Upper lobe of left lung (tissue), 6 donors: Measurements from ENCODE around the gene SORD. TPM values are rescaled to one million over a fixed set of nuclear protein-coding genes. Genes with fewer than 3 reads are reported as not detected.

Source experiments
- ATAC-seq, 2 donors: fragments of 200-7000 bp; cut with Tn5 transposase; one replicate each; pipeline ENCODE4 v1.9.1; 2022; ENCODE audit warnings: mild to moderate bottlenecking in 2 of 2, moderate library complexity in 2 of 2; ENCODE audit not compliant: low FRiP score in 2 of 2
- DNase-seq, 2 donors: peaks; one replicate each; pipeline ENCODE4 v3.0.0-alpha.2; 2019 to 2020
- H3K27ac ChIP-seq, 4 donors: fragments of 200-600 bp; sonication (generic); one replicate each; pipeline ENCODE4 v1.5.1; 2016 to 2019
- H3K27me3 ChIP-seq, 4 donors: fragments of 200-600 bp; sonication (generic); one replicate each; pipeline ENCODE4 v1.5.1; 2017 to 2019
- H3K36me3 ChIP-seq, 4 donors: fragments of 200-600 bp; sonication (generic); one replicate each; pipeline ENCODE4 v1.5.1; 2016 to 2019
- H3K4me1 ChIP-seq, 4 donors: fragments of 200-600 bp; sonication (generic); one replicate each; pipeline ENCODE4 v1.5.1; 2018 to 2019
- H3K4me3 ChIP-seq, 4 donors: fragments of 200-600 bp; sonication (generic); one replicate each; pipeline ENCODE4 v1.5.1; 2017 to 2019; ENCODE audit warnings: mild to moderate bottlenecking in 2 of 4, moderate library complexity in 1 of 4
- H3K9me3 ChIP-seq, 4 donors: fragments of 200-600 bp; sonication (generic); one replicate each; pipeline ENCODE4 v1.5.1; 2018 to 2019
- EP300 ChIP-seq, 4 donors: sonication (generic); formaldehyde crosslinking; IDR thresholded peaks; one replicate each; pipeline ENCODE4 v1.5.1; 2017; ENCODE audit warnings: antibody characterized with exemption in 4 of 4, control low read depth in 2 of 4
- POLR2A ChIP-seq, 4 donors: fragments of 450-650 bp; IDR thresholded peaks; one replicate each; pipeline ENCODE4 v1.5.1; 2016 to 2017; ENCODE audit warnings: antibody characterized with exemption in 4 of 4, mild to moderate bottlenecking in 2 of 4
- POLR2AphosphoS5 ChIP-seq, 2 donors: sonication (generic); formaldehyde crosslinking; IDR thresholded peaks; one replicate each; pipeline ENCODE4 v1.5.1; 2017; ENCODE audit warnings: antibody characterized with exemption in 2 of 2
- WGBS, 2 donors: methylation state at CpG; one replicate each; pipeline ENCODE4 v1.1.5; 2017 to 2018; 5-methylcytosine and 5-hydroxymethylcytosine counted together
- total RNA-seq, 6 donors: library from RNA; depleted of rRNA in 4 of 6; stranded (reverse); fragments of >200 nt in 4 of 6; gene quantifications; one replicate each; pipeline versions ENCODE4 v1.1.0 to v1.2.1, GENCODE V29; 2016 to 2021
- TF ChIP-seq, protein P1 (sequence below), 6 experiments: fragments of 450-650 bp in 4 of 6; fragments of 200-600 bp in 2 of 6; sonication (generic) in 2 of 6; IDR thresholded peaks; one replicate each; pipeline ENCODE4 v1.5.1; 2016 to 2019; ENCODE audit warnings: antibody characterized with exemption in 6 of 6
- donor health status: DM: no; HTN: no; CAD: no; lungs with moderate emphysema.
- donor health status: DM: no; HTN: yes; CAD: no; lungs with severe emphysema.

SORD gene
- total RNA-seq, 6 donors from 2014 or later, result 4.6 to 11.5 (median 9.3) TPM

DNA sequence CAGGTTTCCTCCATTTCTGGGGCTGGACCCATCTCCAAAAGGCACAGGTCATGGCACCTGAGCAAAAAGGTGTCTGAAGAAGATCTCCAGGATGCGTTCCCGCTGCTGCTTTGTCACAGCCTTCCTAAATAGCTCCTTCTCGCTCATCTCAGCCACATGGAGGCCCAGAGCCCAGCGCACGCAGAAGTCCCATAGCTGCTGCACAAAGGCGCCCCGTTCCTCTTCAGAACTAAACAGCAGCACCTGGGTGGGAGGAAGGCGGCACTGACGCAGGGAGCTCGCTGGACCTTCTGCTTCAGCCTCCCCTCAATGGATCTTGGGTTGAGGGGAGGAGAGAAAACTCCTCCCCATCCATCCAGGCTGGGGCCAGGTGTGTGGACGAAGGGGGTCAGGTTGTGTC is 82.6 kb downstream of the SORD start:
- no peak for TF ChIP-seq POLR2AphosphoS5 (IDR thresholded peaks at IDR 0.05)
- no peak for TF ChIP-seq POLR2A (IDR thresholded peaks at IDR 0.05)
- TF ChIP-seq, protein P1, sequence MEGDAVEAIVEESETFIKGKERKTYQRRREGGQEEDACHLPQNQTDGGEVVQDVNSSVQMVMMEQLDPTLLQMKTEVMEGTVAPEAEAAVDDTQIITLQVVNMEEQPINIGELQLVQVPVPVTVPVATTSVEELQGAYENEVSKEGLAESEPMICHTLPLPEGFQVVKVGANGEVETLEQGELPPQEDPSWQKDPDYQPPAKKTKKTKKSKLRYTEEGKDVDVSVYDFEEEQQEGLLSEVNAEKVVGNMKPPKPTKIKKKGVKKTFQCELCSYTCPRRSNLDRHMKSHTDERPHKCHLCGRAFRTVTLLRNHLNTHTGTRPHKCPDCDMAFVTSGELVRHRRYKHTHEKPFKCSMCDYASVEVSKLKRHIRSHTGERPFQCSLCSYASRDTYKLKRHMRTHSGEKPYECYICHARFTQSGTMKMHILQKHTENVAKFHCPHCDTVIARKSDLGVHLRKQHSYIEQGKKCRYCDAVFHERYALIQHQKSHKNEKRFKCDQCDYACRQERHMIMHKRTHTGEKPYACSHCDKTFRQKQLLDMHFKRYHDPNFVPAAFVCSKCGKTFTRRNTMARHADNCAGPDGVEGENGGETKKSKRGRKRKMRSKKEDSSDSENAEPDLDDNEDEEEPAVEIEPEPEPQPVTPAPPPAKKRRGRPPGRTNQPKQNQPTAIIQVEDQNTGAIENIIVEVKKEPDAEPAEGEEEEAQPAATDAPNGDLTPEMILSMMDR (IDR thresholded peaks at IDR 0.05), result no peak
- no peak for TF ChIP-seq EP300 (IDR thresholded peaks at IDR 0.05)
- no peaks in the 10 kb centered on the region for H3K4me1 ChIP-seq
- no peak overlapping the region for H3K4me3 ChIP-seq
- H3K9me3 ChIP-seq, result no peaks in the 10 kb centered on the region
- ATAC-seq (no peak), DNase-seq (no peak)
- no peak overlapping the region for H3K27ac ChIP-seq
- 92 to 97% methylated on average over 7 to 11 of the region's 11 CpGs for WGBS, 2 donors
- no peaks in the 10 kb centered on the region for H3K36me3 ChIP-seq
- H3K27me3 ChIP-seq, result peaks cover 0 to 3% (median 0%) of the 10 kb centered on the region in 4 donors

DNA sequence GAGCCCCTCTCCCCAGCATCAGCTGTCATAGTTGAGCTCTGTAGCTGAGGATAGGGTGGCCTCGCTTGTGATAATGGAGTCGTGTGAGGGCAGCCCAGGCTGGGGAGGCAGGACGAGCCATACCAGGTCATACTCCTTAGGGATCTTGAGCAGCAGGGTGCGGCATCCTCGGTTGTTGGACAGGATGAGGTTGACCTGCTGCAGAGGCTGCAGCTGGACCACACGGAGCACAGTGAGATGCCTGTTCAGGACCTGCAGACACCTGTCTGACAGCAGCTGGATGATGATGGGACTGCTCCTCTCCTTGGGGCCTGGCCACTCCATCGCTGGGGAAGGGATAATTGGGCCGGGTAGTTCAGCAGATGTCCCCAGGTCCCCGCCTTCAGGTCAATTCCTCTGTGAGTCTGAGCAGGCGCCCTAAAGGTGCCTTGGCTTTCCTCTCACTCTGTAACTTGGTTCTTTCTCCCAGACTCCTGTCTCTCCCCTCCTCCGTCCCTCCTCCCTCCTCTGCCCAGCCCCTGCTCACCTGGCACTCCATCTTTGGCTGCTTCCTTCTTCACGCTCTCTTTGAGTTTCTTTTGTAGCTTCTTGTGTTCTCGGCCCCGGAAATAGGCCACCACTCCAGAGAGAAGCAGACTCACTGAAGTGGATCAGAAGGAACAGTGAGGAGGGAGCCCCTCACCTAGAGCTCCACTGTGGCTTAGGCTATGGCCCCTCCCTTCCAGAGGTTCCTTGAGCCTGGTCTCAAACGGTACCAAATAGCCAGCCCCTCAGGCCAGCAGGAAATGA is 83.2 kb downstream of the SORD start:
- Histone ChIP-seq H3K27ac (no peak overlapping the region), H3K4me3 (no peak overlapping the region), H3K27me3 (peaks cover 0 to 3% (median under 1%) of the 10 kb centered on the region in 4 donors), H3K9me3 (no peaks in the 10 kb centered on the region), H3K4me1 (peaks cover 0 to under 1% (median 0%) of the 10 kb centered on the region in 4 donors), H3K36me3 (no peaks in the 10 kb centered on the region)
- TF ChIP-seq, protein P1 (IDR thresholded peaks at IDR 0.05), result no peak
- no peak for TF ChIP-seq POLR2AphosphoS5 (IDR thresholded peaks at IDR 0.05)
- TF ChIP-seq EP300 (IDR thresholded peaks at IDR 0.05), result no peak
- no peak for TF ChIP-seq POLR2A (IDR thresholded peaks at IDR 0.05)
- DNase-seq, result no peak
- 73 to 77% methylated on average over 10 to 15 of the region's 15 CpGs for WGBS, 2 donors
- peak in 1 of 2 donors; percentile 3 for ATAC-seq

DNA sequence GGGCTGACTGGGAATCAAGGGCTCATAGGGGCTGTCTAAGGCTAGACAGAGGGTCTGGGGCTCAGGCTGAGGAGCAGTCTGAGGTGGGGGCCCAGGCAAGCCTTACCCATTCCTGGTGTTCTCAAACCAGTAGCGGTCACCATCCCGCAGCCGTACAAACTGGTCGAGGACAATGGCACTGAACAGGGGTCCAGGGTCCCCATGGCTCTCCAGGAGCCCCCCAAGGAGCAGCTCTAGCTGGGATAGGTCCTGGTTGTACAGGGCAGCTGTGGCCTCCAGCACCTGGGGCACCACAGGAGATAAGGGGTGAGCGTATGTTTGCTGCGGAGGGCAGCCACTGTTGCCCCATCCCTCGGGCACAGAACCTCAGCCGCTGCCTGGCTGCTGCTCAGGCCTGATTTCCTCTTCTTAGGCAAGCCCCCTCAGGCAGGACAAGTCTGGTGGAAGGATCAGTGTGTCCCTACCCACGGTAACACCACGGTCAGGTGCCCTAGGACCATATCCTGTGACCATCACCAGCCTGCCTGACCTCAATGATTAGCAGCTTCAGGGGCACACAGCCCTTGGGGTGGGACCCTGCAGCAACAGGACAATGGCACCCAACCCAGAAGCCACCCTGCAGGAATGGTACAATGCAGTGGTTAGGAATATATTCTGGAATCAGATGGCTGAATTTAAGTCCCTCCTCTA is 85.1 kb downstream of the SORD start:
- DNase-seq, result no peak
- Histone ChIP-seq H3K4me1 (peaks cover 9 to 19% (median 14%) of the 10 kb centered on the region in 4 donors), H3K4me3 (no peak overlapping the region), H3K9me3 (no peaks in the 10 kb centered on the region), H3K27ac (no peak overlapping the region), H3K27me3 (peaks cover 4 to 21% (median 17%) of the 10 kb centered on the region in 4 donors), H3K36me3 (no peaks in the 10 kb centered on the region)
- no peak for ATAC-seq
- TF ChIP-seq POLR2AphosphoS5 (IDR thresholded peaks at IDR 0.05), result no peak
- TF ChIP-seq, protein P1 (IDR thresholded peaks at IDR 0.05), result no peak
- no peak for TF ChIP-seq POLR2A (IDR thresholded peaks at IDR 0.05)
- no peak for TF ChIP-seq EP300 (IDR thresholded peaks at IDR 0.05)
- 93 to 100% methylated on average over 2 to 10 of the region's 10 CpGs for WGBS, 2 donors

DNA sequence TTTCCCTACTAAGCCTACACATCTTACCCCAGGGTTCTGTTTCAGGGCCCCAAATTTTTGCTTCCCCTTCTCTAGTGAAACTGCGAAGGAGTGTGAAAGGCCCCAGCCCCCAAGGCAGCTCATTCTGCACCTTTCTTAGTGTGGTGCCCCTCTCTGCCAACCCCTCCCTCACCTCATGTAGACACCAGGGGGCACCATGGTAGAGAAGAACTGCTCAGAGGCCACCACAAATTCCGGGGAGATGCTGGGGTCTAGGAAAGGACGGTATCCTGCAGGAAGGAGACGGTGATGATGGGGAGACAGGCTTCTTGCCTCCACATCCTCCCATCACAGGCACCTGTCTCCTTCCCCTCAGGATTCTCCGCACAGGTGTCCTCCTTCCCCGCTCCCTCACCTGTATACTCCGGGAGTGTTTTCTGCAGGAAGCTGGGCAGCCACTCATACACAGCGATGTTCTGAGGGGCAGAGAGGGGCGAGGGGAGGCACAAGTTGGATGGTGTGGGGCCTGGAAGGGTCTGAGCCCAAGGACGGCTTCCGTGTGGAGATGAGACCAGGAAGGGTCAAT is 87.3 kb downstream of the SORD start:
- Histone ChIP-seq H3K4me1 (peaks cover 18 to 35% (median 25%) of the 10 kb centered on the region in 4 donors), H3K27me3 (peaks cover 4 to 40% (median 31%) of the 10 kb centered on the region in 4 donors), H3K36me3 (no peaks in the 10 kb centered on the region), H3K27ac (no peak overlapping the region), H3K9me3 (no peaks in the 10 kb centered on the region), H3K4me3 (no peak overlapping the region)
- DNase-seq (no peak), ATAC-seq (no peak)
- 41 to 52% methylated on average over 11 of the region's 11 CpGs for WGBS, 2 donors
- TF ChIP-seq POLR2AphosphoS5 (IDR thresholded peaks at IDR 0.05), result no peak
- TF ChIP-seq, protein P1 (IDR thresholded peaks at IDR 0.05), result no peak
- no peak for TF ChIP-seq EP300 (IDR thresholded peaks at IDR 0.05)
- no peak for TF ChIP-seq POLR2A (IDR thresholded peaks at IDR 0.05)
